HG03354 (cell line): ENCODE results near the gene MINDY4B.
"Not testable (repeated sequence)": the region's sequence is repeated elsewhere in the genome, so short reads cannot be mapped to it uniquely, and the experiment has no call there.

Experiments
- ATAC-seq: cut with Tn5 transposase; IDR thresholded peaks from one replicate; pipeline ENCODE4 v1.9.1; 2021; ENCODE audit warnings: mild to moderate bottlenecking; ENCODE audit not compliant: unreplicated experiment, poor library complexity, severe bottlenecking

MINDY4B gene

GRCh38 chr3:150901793-150902192 lies 3.4 kb downstream of the MINDY4B start:
- ATAC-seq = no peak

- no peak for ATAC-seq
Observed at GRCh38 chr3:150899141-150899540, 6.1 kb downstream of the MINDY4B start.

- ATAC-seq = no peak
Observed at GRCh38 chr3:150898046-150898754, 7.0 kb downstream of the MINDY4B start.

GRCh38 chr3:150897592-150897991 lies 7.6 kb downstream of the MINDY4B start:
- no peak for ATAC-seq

GRCh38 chr3:150890831-150891230 lies 14.4 kb downstream of the MINDY4B start:
- ATAC-seq = no peak

GRCh38 chr3:150890295-150890694 lies 14.9 kb downstream of the MINDY4B start:
- ATAC-seq = no peak

- no peak for ATAC-seq
Observed at GRCh38 chr3:150889106-150889505, 16.1 kb downstream of the MINDY4B start.

GRCh38 chr3:150887031-150887430 lies 18.2 kb downstream of the MINDY4B start:
- no peak for ATAC-seq

GRCh38 chr3:150885535-150885934 lies 19.7 kb downstream of the MINDY4B start:
- no peak for ATAC-seq

GRCh38 chr3:150878996-150879575 lies 26.2 kb downstream of the MINDY4B start:
- ATAC-seq = no peak

- no peak for ATAC-seq
Observed at GRCh38 chr3:150878290-150878689, 26.9 kb downstream of the MINDY4B start.

GRCh38 chr3:150877303-150877702 lies 27.9 kb downstream of the MINDY4B start:
- no peak for ATAC-seq

- ATAC-seq = no peak
Observed at GRCh38 chr3:150876611-150877265, 28.5 kb downstream of the MINDY4B start.

GRCh38 chr3:150875548-150875947 lies 29.7 kb downstream of the MINDY4B start:
- no peak for ATAC-seq

- ATAC-seq = no peak
Observed at GRCh38 chr3:150874666-150875219, 30.5 kb downstream of the MINDY4B start.

GRCh38 chr3:150871192-150871591 lies 34.0 kb downstream of the MINDY4B start:
- ATAC-seq = no peak

GRCh38 chr3:150870406-150870805 lies 34.8 kb downstream of the MINDY4B start:
- ATAC-seq = no peak

GRCh38 chr3:150868282-150868681 lies 37.0 kb downstream of the MINDY4B start:
- ATAC-seq = no peak

- ATAC-seq = no peak
Observed at GRCh38 chr3:150867434-150867833, 37.8 kb downstream of the MINDY4B start.

GRCh38 chr3:150863921-150864320 lies 41.3 kb downstream of the MINDY4B start:
- ATAC-seq = not testable (repeated sequence)

- no peak for ATAC-seq
Observed at GRCh38 chr3:150861851-150862250, 43.4 kb downstream of the MINDY4B start.
